Neural progenitor cell (in vitro differentiated cells): Measurements from ENCODE around the gene METTL21C.

Experiments used
- EZH2 ChIP-seq: fragments of 200-600 bp; sonication (generic); IDR thresholded peaks from 2 replicates; pipeline ENCODE4 v1.6.1; 2017; ENCODE audit warnings: antibody characterized with exemption, mild to moderate bottlenecking, moderate library complexity
- EZH2phosphoT487 ChIP-seq: fragments of 200-600 bp; sonication (generic); IDR thresholded peaks from 2 replicates; pipeline ENCODE4 v1.6.1; 2017; ENCODE audit warnings: antibody characterized with exemption
- TF ChIP-seq, protein P1 (sequence below): fragments of 200-600 bp; sonication (generic); IDR thresholded peaks from 2 replicates; pipeline ENCODE4 v1.5.1; 2017; ENCODE audit warnings: antibody characterized with exemption, mild to moderate bottlenecking

DNA sequence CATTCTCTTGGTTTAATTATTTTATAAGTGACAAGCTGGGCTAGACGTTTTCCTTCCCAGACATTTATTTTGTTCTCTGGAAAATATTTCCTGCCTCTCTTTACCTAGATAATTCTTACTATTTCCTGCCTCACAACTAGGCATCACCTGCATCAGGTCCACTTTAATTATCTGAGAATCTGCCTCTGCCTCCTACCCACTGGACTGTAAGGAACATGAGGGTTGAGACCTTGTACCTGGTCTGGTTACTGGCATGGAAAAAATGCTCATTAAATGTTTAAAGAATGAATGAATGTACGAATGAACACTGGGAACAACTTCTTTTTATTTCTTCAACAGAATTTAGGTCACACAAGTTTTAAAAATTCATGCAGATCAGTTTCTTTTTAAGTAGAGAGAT, 13.4 kb upstream of the METTL21C start:
- TF ChIP-seq, protein P1, sequence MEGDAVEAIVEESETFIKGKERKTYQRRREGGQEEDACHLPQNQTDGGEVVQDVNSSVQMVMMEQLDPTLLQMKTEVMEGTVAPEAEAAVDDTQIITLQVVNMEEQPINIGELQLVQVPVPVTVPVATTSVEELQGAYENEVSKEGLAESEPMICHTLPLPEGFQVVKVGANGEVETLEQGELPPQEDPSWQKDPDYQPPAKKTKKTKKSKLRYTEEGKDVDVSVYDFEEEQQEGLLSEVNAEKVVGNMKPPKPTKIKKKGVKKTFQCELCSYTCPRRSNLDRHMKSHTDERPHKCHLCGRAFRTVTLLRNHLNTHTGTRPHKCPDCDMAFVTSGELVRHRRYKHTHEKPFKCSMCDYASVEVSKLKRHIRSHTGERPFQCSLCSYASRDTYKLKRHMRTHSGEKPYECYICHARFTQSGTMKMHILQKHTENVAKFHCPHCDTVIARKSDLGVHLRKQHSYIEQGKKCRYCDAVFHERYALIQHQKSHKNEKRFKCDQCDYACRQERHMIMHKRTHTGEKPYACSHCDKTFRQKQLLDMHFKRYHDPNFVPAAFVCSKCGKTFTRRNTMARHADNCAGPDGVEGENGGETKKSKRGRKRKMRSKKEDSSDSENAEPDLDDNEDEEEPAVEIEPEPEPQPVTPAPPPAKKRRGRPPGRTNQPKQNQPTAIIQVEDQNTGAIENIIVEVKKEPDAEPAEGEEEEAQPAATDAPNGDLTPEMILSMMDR = no peak
- TF ChIP-seq EZH2phosphoT487 (no peak), EZH2 (no peak)
